Panc1 (cell line): ENCODE measurements around the gene EVA1C.

Experiments
- CTCF ChIP-seq: fragments of 450-650 bp; IDR thresholded peaks from 2 replicates; pipeline ENCODE4 v1.5.1; 2017; ENCODE audit warnings: mild to moderate bottlenecking
- POLR2AphosphoS5 ChIP-seq: IDR thresholded peaks from 2 replicates; pipeline ENCODE4 v1.6.1; 2012; ENCODE audit warnings: mild to moderate bottlenecking, low read depth, low read length, moderate library complexity
- SIN3A ChIP-seq: IDR thresholded peaks from 2 replicates; pipeline ENCODE4 v1.6.1; 2012; ENCODE audit warnings: low read depth, mild to moderate bottlenecking, low read length, moderate library complexity, borderline replicate concordance; ENCODE audit not compliant: insufficient read depth

- TF ChIP-seq CTCF (no peak), SIN3A (no peak), POLR2AphosphoS5 (no peak)
Observed at GRCh38 chr21:32455548-32455947, 43.0 kb downstream of the EVA1C start.
